Activated CD4-positive, alpha-beta memory T cell treated with anti-CD3 and anti-CD28 coated beads for 36 hours (primary cell): ENCODE measurements around the gene STX10. TPM values are rescaled to one million over a fixed set of nuclear protein-coding genes. Genes with fewer than 3 reads are reported as not detected.

ENCODE experiments used
- CTCF ChIA-PET: fragments of 350-600 bp; sonication (Branson Sonifier 250); formaldehyde crosslinking; loops from one replicate; lab custom pipeline; 2021; ENCODE audit warnings: antibody characterized with exemption, inconsistent platforms; lab: Charles Lee
- POLR2A ChIA-PET: fragments of 350-600 bp; sonication (Branson Sonifier 250); formaldehyde crosslinking; loops from one replicate; lab custom pipeline; 2021; ENCODE audit warnings: antibody characterized with exemption; lab: Charles Lee
- DNase-seq: peaks from one replicate; pipeline ENCODE4 v3.0.0-alpha.2; 2020
- H3K27ac Mint-ChIP-seq: one replicate; pipeline ENCODE4 v1.8.0; 2021; ENCODE audit warnings: mixed read lengths
- H3K27me3 Mint-ChIP-seq: one replicate; pipeline ENCODE4 v1.8.0; 2021; ENCODE audit warnings: mixed read lengths
- H3K36me3 Mint-ChIP-seq: one replicate; pipeline ENCODE4 v1.8.0; 2021; ENCODE audit warnings: mixed read lengths
- H3K4me1 Mint-ChIP-seq: one replicate; pipeline ENCODE4 v1.8.0; 2021; ENCODE audit warnings: low read depth, mixed read lengths
- H3K4me3 Mint-ChIP-seq: one replicate; pipeline ENCODE4 v1.8.0; 2021; ENCODE audit warnings: mild to moderate bottlenecking, mixed read lengths
- H3K9me3 Mint-ChIP-seq: one replicate; pipeline ENCODE4 v1.8.0; 2021; ENCODE audit warnings: mixed read lengths
- intact Hi-C: fragments of 100-400 bp; cut with micrococcal nuclease; formaldehyde crosslinking; loops from one replicate; pipeline ENCODE4 v1.15.1; 2023
- total RNA-seq, 2 experiments: library from RNA; stranded (reverse); gene quantifications; one replicate each; pipeline ENCODE4 v1.2.3, GENCODE V29; 2021

Gene STX10
- total RNA-seq, 2 experiments from 2014 or later: 65.5 to 66.3 TPM

DNA sequence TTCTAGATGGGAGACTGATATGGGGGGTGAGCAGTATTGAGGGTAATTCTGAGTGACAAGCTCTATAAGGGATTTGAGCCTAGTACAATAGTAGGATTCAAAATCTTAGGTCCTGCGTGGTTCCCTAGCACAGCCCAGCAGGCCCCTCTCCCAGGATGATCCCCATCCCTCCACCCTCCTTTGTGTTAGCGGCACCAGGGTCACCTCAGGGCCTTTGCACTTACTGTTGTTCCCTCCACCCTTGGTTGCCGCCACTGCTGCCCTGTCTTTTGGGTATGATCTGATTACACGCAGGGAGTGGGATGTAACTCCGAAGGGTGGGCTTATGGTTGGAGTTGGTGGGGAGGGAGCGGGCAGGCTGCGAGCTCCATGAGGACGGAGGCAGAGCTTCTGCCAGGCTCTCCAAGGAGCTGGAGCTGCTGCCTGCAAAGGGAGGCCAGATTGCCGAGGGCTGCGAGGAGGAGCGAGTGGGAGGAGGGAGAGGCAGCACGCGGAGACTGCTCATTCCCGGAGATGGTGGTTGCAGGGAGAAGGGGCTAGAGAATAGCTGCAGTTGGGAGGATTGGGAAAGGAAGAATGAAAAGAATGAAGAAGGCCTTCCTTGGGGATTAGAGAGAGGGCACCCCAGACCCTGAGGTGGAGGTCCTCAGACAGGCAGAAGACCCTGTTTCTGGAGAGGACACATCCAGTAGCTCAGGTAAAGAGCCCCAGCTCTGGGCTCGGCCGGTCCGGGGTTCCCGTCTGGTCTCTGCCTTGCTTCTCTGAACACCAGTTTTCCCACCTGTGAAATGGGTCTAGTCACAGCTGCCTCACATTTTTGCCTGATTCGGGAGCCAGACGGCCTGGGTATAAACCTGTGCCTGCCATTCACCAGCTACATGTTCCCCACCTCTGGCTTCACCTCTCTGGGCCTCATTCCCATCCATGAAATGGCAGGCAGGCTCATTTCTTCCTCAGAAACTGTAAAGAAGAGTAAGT is 26.9 kb downstream of the STX10 start:
- no peaks in the 10 kb centered on the region for H3K27me3 Mint-ChIP-seq
- no peak overlapping the region for H3K4me3 Mint-ChIP-seq
- H3K36me3 Mint-ChIP-seq: peaks cover 13% of the 10 kb centered on the region

DNA sequence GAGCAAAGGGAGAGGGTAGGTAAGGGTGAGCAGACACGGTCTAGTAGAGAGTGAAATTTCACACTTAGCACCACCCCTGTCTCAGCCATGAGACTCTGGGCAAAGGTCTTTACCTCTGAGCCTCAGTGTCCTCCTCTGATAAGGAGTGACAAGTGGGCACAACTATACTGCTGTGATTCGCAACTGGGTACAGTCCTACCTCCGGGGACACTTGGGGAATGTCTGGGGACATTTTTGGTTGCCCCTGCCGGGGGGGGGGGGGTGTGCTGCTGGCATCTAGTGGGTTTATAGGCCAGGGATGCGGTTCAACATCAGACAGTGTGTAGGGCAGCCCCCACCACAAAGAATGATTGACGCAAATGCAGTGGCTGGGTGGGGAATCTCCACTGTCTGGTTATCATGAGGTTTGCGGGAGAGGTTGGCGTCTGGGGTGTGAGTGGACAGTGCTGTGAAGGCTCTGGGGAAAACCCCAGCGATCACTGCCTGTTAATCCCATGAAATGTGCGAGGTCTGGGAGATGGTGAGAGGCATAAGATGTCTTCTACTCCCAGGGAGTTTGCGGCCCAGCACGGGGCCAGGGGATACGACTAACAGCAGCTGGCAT is 27.8 kb downstream of the STX10 start:
- intact Hi-C loops: no loop called here
- ChIA-PET POLR2A (no interaction called here), CTCF (interaction anchor here (1.2 to 2.1 kb wide), 2 partner anchors 10 to 30 kb away, joined by 3 to 4 read pairs; no protein-coding TSS in a partner anchor)
- Mint-ChIP-seq H3K4me3 (no peak overlapping the region), H3K27ac (peak overlapping the region; percentile 49), H3K9me3 (no peaks in the 10 kb centered on the region), H3K27me3 (no peaks in the 10 kb centered on the region), H3K4me1 (peaks cover 46% of the 10 kb centered on the region), H3K36me3 (peaks cover 13% of the 10 kb centered on the region)
- DNase-seq: no peak

More for the DNA sequence above, 26.9 kb downstream of the STX10 start:
- CTCF ChIA-PET: interaction anchor here (2.1 kb wide), 1 partner anchor 9 kb away, joined by 4 read pairs; no protein-coding TSS in a partner anchor
- no peak overlapping the region for H3K27ac Mint-ChIP-seq
- no peak for DNase-seq
- peaks cover 49% of the 10 kb centered on the region for H3K4me1 Mint-ChIP-seq
- H3K9me3 Mint-ChIP-seq: no peaks in the 10 kb centered on the region
- intact Hi-C loops: no loop called here
- POLR2A ChIA-PET: no interaction called here

DNA sequence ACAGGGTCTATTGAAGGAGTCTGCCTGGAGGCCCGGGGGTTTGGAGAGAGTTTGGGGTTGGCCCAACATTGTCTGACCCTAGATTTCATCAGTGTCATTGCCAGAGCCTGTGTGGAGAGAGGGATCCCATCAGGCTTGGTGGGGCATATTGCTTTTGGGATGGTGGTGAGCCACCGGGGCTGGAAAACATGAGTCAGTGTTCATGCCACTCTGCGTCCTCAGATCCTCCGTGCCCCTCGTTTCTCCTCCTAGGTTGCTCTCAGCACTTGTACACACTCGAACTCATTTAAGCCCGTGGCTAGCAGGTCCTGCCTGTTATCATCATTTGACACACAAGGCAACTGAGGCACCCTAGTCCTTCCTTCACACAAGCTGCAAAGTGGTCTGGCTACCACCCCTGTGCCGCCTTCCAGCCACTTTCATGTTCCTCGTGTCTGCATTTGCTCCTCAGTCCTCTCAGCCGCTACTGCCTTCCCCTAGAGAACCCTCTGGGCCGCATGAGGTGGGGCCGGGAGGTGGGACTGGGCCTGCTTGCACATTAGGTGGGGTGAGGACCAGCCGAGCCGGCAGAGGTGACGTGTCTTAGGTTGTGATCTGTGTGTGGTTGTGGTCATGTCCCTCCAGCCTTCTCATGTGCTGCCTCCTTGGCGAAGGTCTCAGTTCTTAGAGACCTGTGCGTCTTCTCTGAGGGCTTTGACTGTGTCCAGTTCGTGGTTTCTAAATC is 28.5 kb downstream of the STX10 start:
- DNase-seq: peak; percentile 36
- intact Hi-C loops: no loop called here
- H3K36me3 Mint-ChIP-seq: peaks cover 13% of the 10 kb centered on the region
- POLR2A ChIA-PET: interaction anchor here (1.8 kb wide), 1 partner anchor 11 kb away, joined by 5 read pairs; no protein-coding TSS in a partner anchor
- no peaks in the 10 kb centered on the region for H3K27me3 Mint-ChIP-seq
- CTCF ChIA-PET: interaction anchor here (1.1 to 2.1 kb wide), 4 partner anchors 10 to 144 kb away, joined by 3 to 6 read pairs (median 4); no protein-coding TSS in a partner anchor
- peak overlapping the region; percentile 49 for H3K27ac Mint-ChIP-seq
- H3K4me3 Mint-ChIP-seq: no peak overlapping the region
- H3K9me3 Mint-ChIP-seq: no peaks in the 10 kb centered on the region
- peaks cover 46% of the 10 kb centered on the region for H3K4me1 Mint-ChIP-seq

DNA sequence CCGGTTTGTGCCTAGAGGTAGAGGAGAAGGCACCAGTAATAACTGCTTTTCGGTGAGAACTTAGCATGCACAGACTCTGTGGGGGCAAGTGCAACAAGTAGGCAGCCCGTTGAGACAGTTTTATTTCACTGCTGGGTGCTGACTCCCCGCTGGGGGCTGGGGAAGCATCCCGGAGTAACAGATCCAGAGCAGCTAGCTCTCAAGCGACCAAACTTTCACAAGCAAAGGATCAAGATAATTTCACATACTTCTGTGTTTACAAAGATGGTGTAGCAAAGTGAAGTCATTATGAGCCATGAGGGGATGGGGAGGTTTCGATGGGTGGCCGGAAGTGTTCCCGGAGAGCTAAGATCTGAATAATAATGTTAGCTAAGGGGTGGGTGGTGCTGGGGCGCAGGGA is 29.4 kb downstream of the STX10 start:
- no peaks in the 10 kb centered on the region for H3K27me3 Mint-ChIP-seq
- DNase-seq: no peak
- H3K36me3 Mint-ChIP-seq: peaks cover 14% of the 10 kb centered on the region
- intact Hi-C loops: no loop called here
- no peaks in the 10 kb centered on the region for H3K9me3 Mint-ChIP-seq
- CTCF ChIA-PET: interaction anchor here (0.6 to 2.1 kb wide), 5 partner anchors 31 to 143 kb away, joined by 3 to 6 read pairs (median 3); no protein-coding TSS in a partner anchor
- H3K4me1 Mint-ChIP-seq: peaks cover 48% of the 10 kb centered on the region
- peak overlapping the region; percentile 49 for H3K27ac Mint-ChIP-seq
- POLR2A ChIA-PET: interaction anchor here (1.8 kb wide), 1 partner anchor 12 kb away, joined by 5 read pairs; no protein-coding TSS in a partner anchor
- H3K4me3 Mint-ChIP-seq: no peak overlapping the region

DNA sequence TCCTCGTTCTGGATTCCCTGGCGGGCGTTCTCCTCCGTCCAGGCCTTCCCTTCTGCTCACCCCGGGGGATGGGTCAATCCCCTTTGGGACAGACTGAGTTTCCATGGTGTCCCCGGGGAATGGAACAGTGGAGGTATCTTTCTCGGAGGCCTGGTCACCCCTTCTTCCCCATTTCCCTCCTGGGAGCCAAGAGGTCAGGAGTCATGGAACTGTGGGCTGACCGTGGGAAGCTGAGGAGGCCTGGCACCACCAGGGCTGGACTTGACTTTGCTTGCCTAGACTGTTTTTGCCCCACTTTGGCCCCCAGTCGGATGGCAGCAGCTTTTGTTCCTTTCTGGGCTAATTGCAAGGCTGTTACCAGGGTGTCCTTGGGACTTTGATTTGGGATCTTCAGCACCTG is 30.1 kb downstream of the STX10 start:
- no peak for DNase-seq
- CTCF ChIA-PET: interaction anchor here (1.0 to 2.8 kb wide), 3 partner anchors 30 to 76 kb away, joined by 3 to 12 read pairs (median 6); partner anchors contain the start of genes IER2 and STX10
- peaks cover 56% of the 10 kb centered on the region for H3K4me1 Mint-ChIP-seq
- no peaks in the 10 kb centered on the region for H3K9me3 Mint-ChIP-seq
- no peak overlapping the region for H3K27ac Mint-ChIP-seq
- intact Hi-C loops: no loop called here
- H3K27me3 Mint-ChIP-seq: no peaks in the 10 kb centered on the region
- POLR2A ChIA-PET: interaction anchor here (1.8 to 3.0 kb wide), 3 partner anchors 12 to 31 kb away, joined by 5 to 19 read pairs (median 10); partner anchors contain the start of genes IER2 and STX10
- H3K36me3 Mint-ChIP-seq: peaks cover 16% of the 10 kb centered on the region
- peak overlapping the region; percentile 79 for H3K4me3 Mint-ChIP-seq

DNA sequence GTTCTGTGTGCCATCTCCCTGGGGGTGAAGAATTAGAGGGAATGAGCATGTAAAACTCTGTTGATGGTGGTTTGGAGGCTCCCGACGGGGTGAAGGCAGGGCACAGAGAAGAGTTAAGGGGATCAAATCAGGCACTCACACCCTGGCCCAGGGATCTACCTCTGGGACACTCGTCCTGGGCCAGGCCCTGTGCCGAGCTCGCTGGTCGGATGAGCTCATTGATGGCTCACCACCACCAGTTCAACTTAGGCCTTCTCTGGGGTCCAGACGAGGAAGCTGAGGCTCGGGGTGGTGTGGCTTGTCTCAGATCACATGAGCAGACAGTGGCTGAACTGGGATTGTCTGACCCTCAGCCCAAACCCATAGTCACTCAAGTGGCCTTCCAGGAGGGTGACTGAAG is 30.5 kb downstream of the STX10 start:
- intact Hi-C loops: loop anchor here (5.0 kb wide), 1 partner anchor 93 kb away; no protein-coding TSS in a partner anchor
- CTCF ChIA-PET: interaction anchor here (0.8 to 2.8 kb wide), 3 partner anchors 8 to 58 kb away, joined by 3 to 12 read pairs (median 6); partner anchors contain the start of genes IER2 and STX10
- peaks cover 16% of the 10 kb centered on the region for H3K36me3 Mint-ChIP-seq
- no peaks in the 10 kb centered on the region for H3K27me3 Mint-ChIP-seq
- H3K27ac Mint-ChIP-seq: peak overlapping the region; percentile 77
- DNase-seq: no peak
- POLR2A ChIA-PET: interaction anchor here (2.5 to 4.1 kb wide), 3 partner anchors 13 to 33 kb away, joined by 10 to 38 read pairs (median 19); partner anchors contain the start of genes IER2 and STX10
- no peaks in the 10 kb centered on the region for H3K9me3 Mint-ChIP-seq
- peak overlapping the region; percentile 79 for H3K4me3 Mint-ChIP-seq
- peaks cover 57% of the 10 kb centered on the region for H3K4me1 Mint-ChIP-seq

DNA sequence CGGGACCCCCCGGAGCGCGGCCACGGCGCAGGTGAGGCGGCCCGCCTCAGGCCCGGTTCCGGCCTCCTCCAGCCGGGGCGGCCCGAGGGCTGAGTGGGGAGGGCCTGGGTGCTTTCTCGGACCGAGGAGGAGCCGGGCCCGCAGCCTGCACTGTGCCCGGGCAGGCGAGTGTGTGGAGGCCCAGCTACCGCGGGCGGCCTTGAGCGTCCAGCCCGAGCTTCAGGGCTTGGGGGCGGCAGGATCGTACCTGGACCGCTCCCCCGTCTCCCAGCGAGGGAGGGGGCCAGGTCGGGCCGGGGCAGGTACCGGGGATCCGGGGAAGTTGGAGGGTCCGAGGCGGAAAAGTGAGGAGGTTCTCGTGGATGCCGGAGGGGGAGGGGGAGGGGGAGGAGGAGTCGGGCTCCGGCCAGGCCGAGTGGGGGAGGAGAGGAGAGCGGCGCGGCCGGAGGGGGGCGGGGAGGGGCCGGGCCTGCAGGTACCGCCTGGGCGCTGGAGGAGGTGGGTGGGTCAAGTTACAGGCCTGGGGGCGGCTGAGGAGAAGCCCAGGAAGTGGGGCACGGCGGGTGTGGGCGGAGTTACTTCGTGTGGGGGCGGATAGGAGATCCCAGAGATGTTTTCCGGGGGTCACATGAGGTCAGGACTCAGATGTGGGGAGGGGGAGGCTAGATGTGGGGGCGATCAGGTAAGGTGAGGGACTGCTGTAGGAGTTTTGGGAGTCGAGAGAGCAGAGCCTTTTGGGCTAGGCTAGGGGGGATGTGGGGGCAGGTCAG is 31.6 kb downstream of the STX10 start:
- ChIA-PET CTCF (interaction anchor here (0.8 to 2.8 kb wide), 7 partner anchors 9 to 153 kb away, joined by 3 to 16 read pairs (median 6); partner anchors contain the start of genes IER2 and STX10), POLR2A (interaction anchor here (0.7 to 4.1 kb wide), 8 partner anchors 14 to 57 kb away, joined by 3 to 38 read pairs (median 12); partner anchors contain the start of genes IER2 and STX10)
- DNase-seq: peak; percentile 63
- Mint-ChIP-seq H3K4me1 (peaks cover 53% of the 10 kb centered on the region), H3K4me3 (peak overlapping the region; percentile 79), H3K27ac (peak overlapping the region; percentile 77), H3K36me3 (peaks cover 16% of the 10 kb centered on the region), H3K9me3 (no peaks in the 10 kb centered on the region), H3K27me3 (no peaks in the 10 kb centered on the region)
- intact Hi-C loops: loop anchor here (1.0 to 5.0 kb wide), 2 partner anchors 14 to 94 kb away; no protein-coding TSS in a partner anchor

DNA sequence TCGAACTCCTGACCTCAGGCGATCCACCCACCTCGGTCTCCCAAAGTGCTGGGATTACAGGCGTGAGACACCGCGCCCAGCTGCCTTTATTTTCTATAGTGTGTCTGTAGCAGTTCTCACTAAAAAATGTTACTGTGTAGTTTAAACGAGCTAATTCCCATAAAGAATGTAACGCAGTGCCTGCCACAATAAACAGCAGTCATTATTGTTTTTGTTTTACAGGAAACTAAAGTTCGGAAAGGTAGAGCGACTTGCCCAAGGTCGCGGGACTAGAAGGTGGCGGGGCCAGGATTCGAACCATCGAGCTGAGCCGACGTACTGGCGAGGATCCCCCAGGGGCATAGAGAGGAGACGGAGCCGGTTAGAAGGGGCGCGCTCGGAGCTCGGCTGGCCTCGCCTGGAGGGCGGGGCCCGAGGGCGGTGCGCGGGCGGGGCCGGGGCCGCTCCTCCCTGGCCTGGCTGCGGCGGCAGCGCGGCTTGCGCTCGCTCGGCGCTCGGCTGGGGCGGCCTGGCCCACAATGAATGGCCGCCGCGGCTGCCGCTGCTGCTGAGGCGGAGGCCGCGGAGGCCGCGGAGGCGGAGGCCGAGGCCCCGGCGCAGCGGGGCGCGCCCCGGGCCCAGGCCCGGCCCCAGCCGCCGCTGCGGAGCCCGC is 32.3 kb downstream of the STX10 start, which contains the start of gene NACC1:
NACC1 (plus strand) TSS at position 493 of the 652 bp plus-strand sequence. CDS start 16,944 bp downstream, outside the sequence.
- ChIA-PET POLR2A (interaction anchor here (0.6 to 4.1 kb wide), 10 partner anchors 13 to 744 kb away, joined by 3 to 38 read pairs (median 8); partner anchors contain the start of genes IER2 and STX10), CTCF (interaction anchor here (0.5 to 2.8 kb wide), 11 partner anchors 11 to 153 kb away, joined by 3 to 16 read pairs (median 4); partner anchors contain the start of genes IER2 and STX10)
- peak within 1 kb of the TSS; percentile 93 for H3K27ac Mint-ChIP-seq
- H3K9me3 Mint-ChIP-seq: no peaks in the 10 kb centered on the region
- peak; percentile 94 for DNase-seq
- peak within 1 kb of the TSS; percentile 86 for H3K4me3 Mint-ChIP-seq
- peaks cover 16% of the 10 kb centered on the region for H3K36me3 Mint-ChIP-seq
- peaks cover 51% of the 10 kb centered on the region for H3K4me1 Mint-ChIP-seq
- intact Hi-C loops: loop anchor here (1.0 to 5.0 kb wide), 2 partner anchors 14 to 94 kb away; no protein-coding TSS in a partner anchor
- H3K27me3 Mint-ChIP-seq: no peaks in the 10 kb centered on the region

DNA sequence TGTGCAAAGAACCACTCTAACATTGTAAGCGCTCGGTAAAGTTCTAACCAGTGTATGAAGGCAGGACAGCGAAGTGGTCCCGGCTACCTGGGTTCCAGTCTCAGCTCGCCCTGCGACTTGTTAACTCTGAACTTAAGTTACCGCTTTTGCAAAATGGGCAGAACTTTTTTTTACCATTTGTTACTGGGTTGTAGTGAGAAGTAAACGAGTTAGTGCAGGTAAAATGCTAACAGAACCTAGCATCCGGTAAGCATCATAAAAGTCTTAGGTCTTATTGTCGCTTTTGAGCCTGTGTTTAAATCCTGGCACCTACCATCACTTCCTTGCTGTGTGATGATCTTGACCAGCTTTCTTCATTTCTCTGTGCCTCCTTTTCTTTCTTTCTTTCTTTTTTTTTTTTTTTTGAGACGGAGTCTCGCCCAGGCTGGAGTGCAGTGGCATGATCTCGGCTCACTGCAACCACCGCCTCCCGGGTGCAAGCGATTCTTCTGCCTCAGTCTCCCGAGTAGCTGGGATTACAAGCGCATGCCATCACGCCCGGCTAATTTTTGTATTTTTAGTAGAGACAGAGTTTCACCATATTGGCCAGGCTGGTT is 32.9 kb downstream of the STX10 start:
- Mint-ChIP-seq H3K36me3 (peaks cover 19% of the 10 kb centered on the region), H3K27me3 (no peaks in the 10 kb centered on the region), H3K27ac (peak overlapping the region; percentile 93), H3K4me3 (peak overlapping the region; percentile 86), H3K4me1 (peaks cover 47% of the 10 kb centered on the region), H3K9me3 (no peaks in the 10 kb centered on the region)
- ChIA-PET POLR2A (interaction anchor here (0.6 to 4.1 kb wide), 8 partner anchors 13 to 744 kb away, joined by 3 to 38 read pairs (median 12); partner anchors contain the start of genes IER2 and STX10), CTCF (interaction anchor here (0.5 to 2.8 kb wide), 10 partner anchors 10 to 152 kb away, joined by 3 to 16 read pairs (median 4); partner anchors contain the start of genes IER2 and STX10)
- DNase-seq: no peak
- intact Hi-C loops: loop anchor here (5.0 kb wide), 1 partner anchor 95 kb away; no protein-coding TSS in a partner anchor
